Mesothelial cell of epicardium (in vitro differentiated cells): ENCODE data around the gene ZDBF2. TPM values are rescaled to one million over a fixed set of nuclear protein-coding genes. Genes with fewer than 3 reads are reported as not detected.

Experiments
- DNase-seq, 2 experiments: peaks; one replicate each; pipeline ENCODE4 v3.0.0; 2021; ENCODE audit warnings: low spot score in 2 of 2; ENCODE audit not compliant: unreplicated experiment in 2 of 2
- H3K27ac Mint-ChIP-seq: 2 replicates; pipeline ENCODE4 v1.8.0; 2021; ENCODE audit warnings: mixed read lengths
- H3K27me3 Mint-ChIP-seq: 2 replicates; pipeline ENCODE4 v1.8.0; 2021; ENCODE audit warnings: low read depth, mixed read lengths
- H3K36me3 Mint-ChIP-seq: 2 replicates; pipeline ENCODE4 v1.8.0; 2021; ENCODE audit warnings: mixed read lengths
- H3K4me1 Mint-ChIP-seq: 2 replicates; pipeline ENCODE4 v1.8.0; 2021; ENCODE audit warnings: mixed read lengths
- H3K4me3 Mint-ChIP-seq: 2 replicates; pipeline ENCODE4 v1.8.0; 2021; ENCODE audit warnings: mild to moderate bottlenecking, moderate library complexity, mixed read lengths
- H3K9me3 Mint-ChIP-seq: 2 replicates; pipeline ENCODE4 v1.8.0; 2021; ENCODE audit warnings: mixed read lengths
- CTCF ChIP-seq: fragments of 200-600 bp; sonication (generic); IDR thresholded peaks from one replicate; pipeline ENCODE4 v1.5.0; 2021; ENCODE audit warnings: antibody characterized with exemption; ENCODE audit not compliant: unreplicated experiment
- total RNA-seq: library from RNA; stranded (reverse); gene quantifications from 3 replicates; pipeline ENCODE4 v1.2.1, GENCODE V29; 2021

The ZDBF2 gene
- total RNA-seq, 1 donor from 2014 or later, result 49.5 TPM

GRCh38 chr2:206341396-206341795 is 66.9 kb downstream of the ZDBF2 start:
- H3K27ac Mint-ChIP-seq, result no peak overlapping the region
- peaks cover 15% of the 10 kb centered on the region for H3K9me3 Mint-ChIP-seq
- H3K27me3 Mint-ChIP-seq, result peaks cover 2% of the 10 kb centered on the region
- no peak for TF ChIP-seq CTCF
- DNase-seq, result no peak
- no peak overlapping the region for H3K4me3 Mint-ChIP-seq
- H3K4me1 Mint-ChIP-seq, result no peaks in the 10 kb centered on the region
- H3K36me3 Mint-ChIP-seq, result no peaks in the 10 kb centered on the region

DNA sequence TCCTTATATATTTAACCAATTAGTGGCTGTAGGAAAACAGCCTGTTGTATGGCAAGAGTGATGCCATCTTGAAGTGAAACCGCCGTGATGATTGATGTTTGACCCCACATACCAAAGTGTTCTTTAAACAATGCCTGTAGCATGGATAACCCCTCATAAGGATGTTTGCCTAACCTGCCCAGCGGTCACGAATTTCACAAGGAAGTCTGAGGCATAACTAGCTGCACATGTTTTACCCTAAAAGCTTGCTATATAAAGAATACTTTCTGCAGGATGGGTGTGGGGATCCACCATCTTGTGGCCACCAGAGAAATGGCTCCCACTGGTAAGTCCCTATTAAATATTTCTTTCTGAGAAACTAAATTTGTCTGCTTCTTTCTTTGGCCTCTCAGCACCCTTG is 68.7 kb downstream of the ZDBF2 start:
- no peak overlapping the region for H3K4me3 Mint-ChIP-seq
- no peaks in the 10 kb centered on the region for H3K36me3 Mint-ChIP-seq
- peaks cover 15% of the 10 kb centered on the region for H3K9me3 Mint-ChIP-seq
- no peak for DNase-seq
- no peak overlapping the region for H3K27ac Mint-ChIP-seq
- no peaks in the 10 kb centered on the region for H3K4me1 Mint-ChIP-seq
- TF ChIP-seq CTCF, result no peak
- peaks cover 2% of the 10 kb centered on the region for H3K27me3 Mint-ChIP-seq

GRCh38 chr2:206343816-206344215 is 69.4 kb downstream of the ZDBF2 start:
- Mint-ChIP-seq H3K36me3 (no peaks in the 10 kb centered on the region), H3K4me3 (no peak overlapping the region), H3K27ac (no peak overlapping the region), H3K9me3 (peaks cover 15% of the 10 kb centered on the region), H3K27me3 (no peaks in the 10 kb centered on the region), H3K4me1 (no peaks in the 10 kb centered on the region)
- no peak for DNase-seq
- TF ChIP-seq CTCF, result no peak

DNA sequence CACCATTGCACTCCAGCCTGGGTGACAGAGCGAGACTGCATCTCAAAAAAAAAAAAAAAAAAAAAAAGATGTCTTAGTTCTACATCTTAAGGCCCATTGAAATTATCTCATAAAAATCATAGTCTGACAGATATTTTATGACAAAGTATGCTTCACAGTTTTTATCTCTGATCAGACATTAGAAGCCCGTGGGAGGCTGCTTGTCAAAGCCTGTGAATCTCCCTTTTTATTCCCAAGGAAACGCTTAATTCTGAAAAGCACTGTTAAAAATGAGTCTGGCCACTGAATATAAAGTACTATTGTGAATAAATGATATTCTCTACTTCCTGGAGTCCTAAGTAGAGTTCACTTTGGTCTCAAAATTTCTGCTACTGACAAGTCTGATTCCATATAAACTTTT is 71.1 kb downstream of the ZDBF2 start:
- Mint-ChIP-seq H3K4me1 (no peaks in the 10 kb centered on the region), H3K36me3 (no peaks in the 10 kb centered on the region), H3K27me3 (no peaks in the 10 kb centered on the region), H3K4me3 (no peak overlapping the region), H3K27ac (no peak overlapping the region), H3K9me3 (peaks cover 24% of the 10 kb centered on the region)
- no peak for TF ChIP-seq CTCF
- DNase-seq, result no peak

DNA sequence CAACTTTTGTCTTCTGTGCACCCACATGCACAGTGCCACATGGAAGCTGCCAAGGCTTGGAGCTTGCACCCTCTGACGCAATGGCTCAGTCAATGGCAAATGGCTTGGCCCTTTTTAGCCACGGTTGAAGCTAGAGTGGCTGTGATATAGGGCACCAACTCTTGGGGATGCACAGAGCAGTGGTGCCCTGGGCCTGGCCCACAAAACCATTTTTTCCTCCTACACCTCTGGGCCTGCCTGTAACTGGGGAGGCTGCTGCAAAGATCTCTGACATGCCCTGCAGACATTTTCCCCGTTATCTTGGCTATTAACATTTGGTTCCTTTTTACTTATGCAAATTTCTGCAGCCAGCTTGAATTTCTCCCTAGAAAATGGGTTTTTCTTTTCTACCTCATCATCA is 74.9 kb downstream of the ZDBF2 start:
- Mint-ChIP-seq H3K9me3 (peaks cover 19% of the 10 kb centered on the region), H3K36me3 (no peaks in the 10 kb centered on the region), H3K27me3 (no peaks in the 10 kb centered on the region), H3K27ac (no peak overlapping the region), H3K4me1 (no peaks in the 10 kb centered on the region), H3K4me3 (no peak overlapping the region)
- TF ChIP-seq CTCF, result no peak
- DNase-seq, result no peak

DNA sequence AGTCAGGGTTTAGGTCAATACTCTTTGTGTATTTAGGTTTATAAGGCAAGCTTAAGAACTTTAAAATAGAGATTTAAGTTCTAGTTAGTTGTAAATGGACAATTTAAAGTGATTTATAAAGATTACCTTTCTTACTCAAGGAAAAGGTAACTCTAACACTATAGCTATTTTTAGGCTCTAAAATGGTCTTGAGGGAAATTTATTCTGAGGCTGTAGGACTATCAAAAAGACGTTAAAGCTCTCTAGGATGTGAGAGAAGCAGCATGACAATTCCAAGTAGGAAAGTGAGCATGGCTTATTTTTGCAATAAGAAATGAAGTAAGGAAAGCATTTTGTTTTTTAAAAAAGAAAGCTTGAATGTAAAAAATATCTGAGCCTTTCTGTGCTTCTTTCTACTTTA is 78.1 kb downstream of the ZDBF2 start:
- H3K4me1 Mint-ChIP-seq, result no peaks in the 10 kb centered on the region
- H3K36me3 Mint-ChIP-seq, result no peaks in the 10 kb centered on the region
- DNase-seq, result no peak
- H3K27me3 Mint-ChIP-seq, result no peaks in the 10 kb centered on the region
- H3K9me3 Mint-ChIP-seq, result peaks cover 12% of the 10 kb centered on the region
- H3K27ac Mint-ChIP-seq, result no peak overlapping the region
- no peak for TF ChIP-seq CTCF
- no peak overlapping the region for H3K4me3 Mint-ChIP-seq
